CD4-positive, alpha-beta memory T cell (primary cell): ENCODE data around the gene CLEC16A. TPM values are rescaled to one million over a fixed set of nuclear protein-coding genes. Genes with fewer than 3 reads are reported as not detected.
A peak's percentile ranks its signal among the peaks of the same experiment; 100 is the strongest.

ENCODE experiments used
- CTCF ChIA-PET: fragments of 350-600 bp; sonication (Branson Sonifier 250); formaldehyde crosslinking; loops from one replicate; lab custom pipeline; 2021; ENCODE audit warnings: inconsistent platforms; ENCODE audit not compliant: partially characterized antibody; lab: Charles Lee
- POLR2A ChIA-PET: fragments of 350-600 bp; sonication (Branson Sonifier 250); formaldehyde crosslinking; loops from one replicate; lab custom pipeline; 2021; ENCODE audit not compliant: partially characterized antibody; lab: Charles Lee
- DNase-seq, 5 donors: peaks; one replicate each; pipeline versions ENCODE4 v3.0.0 to v3.0.0-alpha.2; 2020 to 2022; ENCODE audit warnings: mixed read lengths in 1 of 5
- H3K27ac ChIP-seq: one replicate; pipeline ENCODE4 v1.7.0; 2013; ENCODE audit warnings: low read depth, low read length
- H3K27me3 ChIP-seq: 2 replicates; pipeline ENCODE4 v1.7.0; 2013; ENCODE audit warnings: mild to moderate bottlenecking, low read length, moderate library complexity; ENCODE audit not compliant: insufficient read depth
- H3K36me3 ChIP-seq: 2 replicates; pipeline ENCODE4 v1.7.0; 2013; ENCODE audit warnings: mild to moderate bottlenecking, low read length, moderate library complexity; ENCODE audit not compliant: insufficient read depth
- H3K4me1 ChIP-seq: 2 replicates; pipeline ENCODE4 v1.7.0; 2013; ENCODE audit warnings: mild to moderate bottlenecking, low read length, moderate library complexity; ENCODE audit not compliant: insufficient read depth
- H3K4me3 ChIP-seq, 2 donors: one replicate each; pipeline ENCODE4 v1.7.0; 2013; ENCODE audit warnings: low read length in 2 of 2, mild to moderate bottlenecking in 1 of 2
- H3K9me3 ChIP-seq, 2 donors: one replicate each; pipeline ENCODE4 v1.7.0; 2013; ENCODE audit warnings: low read length in 2 of 2, control low read depth in 1 of 2; ENCODE audit not compliant: control insufficient read depth in 1 of 2
- H3K27ac Mint-ChIP-seq, 7 donors: one replicate each; pipeline ENCODE4 v1.8.0; 2020 to 2021; ENCODE audit warnings: mixed read lengths in 7 of 7, mild to moderate bottlenecking in 6 of 7, inconsistent platforms in 3 of 7, moderate library complexity in 3 of 7
- H3K27me3 Mint-ChIP-seq, 2 donors: one replicate each; pipeline ENCODE4 v1.8.0; 2020 to 2021; ENCODE audit warnings: mixed read lengths in 2 of 2
- H3K36me3 Mint-ChIP-seq, 2 donors: one replicate each; pipeline ENCODE4 v1.8.0; 2020 to 2021; ENCODE audit warnings: mixed read lengths in 2 of 2, inconsistent platforms in 1 of 2, mild to moderate bottlenecking in 1 of 2
- H3K4me1 Mint-ChIP-seq, 4 donors: one replicate each; pipeline ENCODE4 v1.8.0; 2020 to 2021; ENCODE audit warnings: mixed read lengths in 4 of 4, mild to moderate bottlenecking in 1 of 4
- H3K4me3 Mint-ChIP-seq, 8 donors: one replicate each; pipeline ENCODE4 v1.8.0; 2020 to 2021; ENCODE audit warnings: mixed read lengths in 8 of 8, mild to moderate bottlenecking in 7 of 8, moderate library complexity in 6 of 8, inconsistent platforms in 3 of 8
- H3K9me3 Mint-ChIP-seq, 8 donors: one replicate each; pipeline ENCODE4 v1.8.0; 2020 to 2021; ENCODE audit warnings: mixed read lengths in 8 of 8, mild to moderate bottlenecking in 5 of 8, inconsistent platforms in 3 of 8, moderate library complexity in 1 of 8
- intact Hi-C: fragments of 100-400 bp; cut with micrococcal nuclease; formaldehyde crosslinking; loops from one replicate; pipeline ENCODE4 v1.15.1; 2023
- polyA plus RNA-seq, 2 donors: library from polyadenylated mRNA; unstranded; fragments of 300-500 nt; fragmentation: Illumina TruSeq; gene quantifications; one replicate each; pipeline ENCODE4 v1.2.3, GENCODE V29; 2021
- total RNA-seq, 2 experiments: library from RNA; stranded (reverse); gene quantifications; one replicate each; pipeline ENCODE4 v1.2.3, GENCODE V29; 2021

Gene CLEC16A
- total and polyA plus RNA-seq, 4 experiments from 2014 or later: 5.2 to 28.4 (median 24.5) TPM

DNA sequence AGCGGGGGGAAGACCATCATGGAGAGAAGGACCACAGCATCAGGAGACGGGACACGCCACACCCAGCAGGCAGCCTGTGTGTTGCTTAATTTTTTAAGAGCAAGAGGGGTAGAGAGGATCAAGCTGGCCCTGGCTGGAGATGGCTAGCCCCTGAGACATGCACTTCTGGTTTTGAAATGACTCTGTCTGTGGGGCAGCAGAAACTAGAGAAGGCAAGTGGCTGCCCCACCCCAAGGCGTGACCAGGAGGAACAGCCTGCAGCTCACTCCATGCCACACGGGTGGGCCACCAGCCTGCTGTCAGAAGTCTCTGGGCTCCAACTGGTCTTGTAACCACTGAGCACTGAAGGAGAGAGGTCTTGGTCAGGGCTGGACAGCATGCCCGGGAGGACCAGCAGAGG lies 236.1 kb downstream of the CLEC16A start:
- Histone ChIP-seq H3K9me3 (no peaks in the 10 kb centered on the region), H3K36me3 (peaks cover 9% of the 10 kb centered on the region), H3K27me3 (no peaks in the 10 kb centered on the region), H3K4me3 (no peak overlapping the region), H3K4me1 (peaks cover 6% of the 10 kb centered on the region), H3K27ac (no peak overlapping the region)
- Mint-ChIP-seq H3K9me3 (no peaks in the 10 kb centered on the region), H3K36me3 (peaks cover 12 to 19% of the 10 kb centered on the region in 2 donors), H3K4me3 (peak overlapping the region in 1 of 8 donors; percentile 27), H3K4me1 (peaks cover 5 to 21% (median 8%) of the 10 kb centered on the region in 4 donors), H3K27ac (peak overlapping the region in 1 of 7 donors; percentile 17), H3K27me3 (no peaks in the 10 kb centered on the region)
- no peak for DNase-seq
- CTCF ChIA-PET: no interaction called here
- POLR2A ChIA-PET: no interaction called here
- intact Hi-C loops: no loop called here

DNA sequence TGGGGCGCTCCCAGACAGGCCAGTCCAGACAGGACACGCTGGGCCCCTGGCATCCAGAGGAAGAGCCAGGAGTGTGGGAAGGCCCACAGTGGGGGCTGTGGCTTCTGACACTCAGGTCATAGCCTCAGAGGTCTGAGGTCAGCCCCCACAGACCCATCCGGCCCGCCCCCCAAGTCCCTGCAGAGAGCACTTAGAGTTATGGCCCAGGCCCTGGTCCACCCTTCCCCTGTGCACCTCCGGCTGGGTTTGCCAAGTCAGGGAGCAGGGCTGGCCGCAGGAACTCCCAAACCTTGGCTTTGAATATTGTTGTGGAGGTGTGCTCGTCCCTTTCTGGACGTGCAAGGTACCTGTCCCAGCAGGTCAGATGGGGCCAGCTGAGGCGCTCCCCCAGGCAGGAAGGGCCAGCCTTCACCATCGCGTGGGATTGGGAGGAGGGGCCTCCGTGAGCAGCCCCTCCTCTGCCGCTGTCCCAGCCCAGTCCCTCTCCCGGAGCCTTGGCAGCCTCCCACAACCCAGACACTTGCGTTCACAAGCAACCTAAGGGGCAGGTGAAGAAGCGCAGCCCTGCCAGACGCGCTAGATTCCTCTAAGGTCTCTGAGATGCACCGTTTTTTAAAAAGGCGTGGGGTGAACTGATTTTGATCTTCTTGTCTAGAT lies 237.0 kb downstream of the CLEC16A start:
- Mint-ChIP-seq H3K27ac (no peak overlapping the region), H3K36me3 (peaks cover 12 to 19% of the 10 kb centered on the region in 2 donors), H3K9me3 (no peaks in the 10 kb centered on the region), H3K4me3 (no peak overlapping the region), H3K4me1 (peaks cover 2 to 13% (median 2%) of the 10 kb centered on the region in 4 donors), H3K27me3 (no peaks in the 10 kb centered on the region)
- Histone ChIP-seq H3K9me3 (no peaks in the 10 kb centered on the region), H3K27ac (no peak overlapping the region), H3K4me1 (no peaks in the 10 kb centered on the region), H3K4me3 (no peak overlapping the region), H3K27me3 (no peaks in the 10 kb centered on the region), H3K36me3 (peaks cover 9% of the 10 kb centered on the region)
- ChIA-PET CTCF (no interaction called here), POLR2A (no interaction called here)
- no peak for DNase-seq
- intact Hi-C loops: no loop called here

DNA sequence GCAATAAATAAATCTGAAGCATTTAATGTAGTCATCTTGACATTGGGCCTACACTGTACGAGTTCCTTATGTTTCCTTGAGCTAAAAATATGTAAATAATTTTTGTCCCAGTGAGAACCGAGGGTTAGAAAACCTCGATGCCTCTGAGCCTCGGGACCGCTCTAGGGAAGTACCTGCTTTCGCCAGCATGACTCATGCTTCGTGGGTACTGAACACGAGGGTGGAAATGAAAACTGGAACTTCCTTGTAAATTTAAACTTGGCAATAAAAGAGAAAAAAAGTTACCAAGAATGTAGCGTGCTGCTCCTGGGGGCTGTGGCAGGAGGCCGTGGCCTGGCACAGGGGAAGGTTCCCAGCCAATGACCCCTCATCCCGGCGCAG lies 237.5 kb downstream of the CLEC16A start:
- intact Hi-C loops: no loop called here
- POLR2A ChIA-PET: no interaction called here
- Histone ChIP-seq H3K4me1 (no peaks in the 10 kb centered on the region), H3K36me3 (peaks cover 9% of the 10 kb centered on the region), H3K27ac (no peak overlapping the region), H3K27me3 (no peaks in the 10 kb centered on the region), H3K9me3 (no peaks in the 10 kb centered on the region), H3K4me3 (no peak overlapping the region)
- peak overlapping the region in 1 of 7 donors; percentile 6 for H3K27ac Mint-ChIP-seq
- peak overlapping the region in 1 of 8 donors; percentile 21 for H3K4me3 Mint-ChIP-seq
- no peaks in the 10 kb centered on the region for H3K9me3 Mint-ChIP-seq
- DNase-seq: no peak
- H3K4me1 Mint-ChIP-seq: peaks cover 0 to 7% (median 0%) of the 10 kb centered on the region in 4 donors
- H3K27me3 Mint-ChIP-seq: no peaks in the 10 kb centered on the region
- peaks cover 12 to 19% of the 10 kb centered on the region in 2 donors for H3K36me3 Mint-ChIP-seq
- CTCF ChIA-PET: no interaction called here

DNA sequence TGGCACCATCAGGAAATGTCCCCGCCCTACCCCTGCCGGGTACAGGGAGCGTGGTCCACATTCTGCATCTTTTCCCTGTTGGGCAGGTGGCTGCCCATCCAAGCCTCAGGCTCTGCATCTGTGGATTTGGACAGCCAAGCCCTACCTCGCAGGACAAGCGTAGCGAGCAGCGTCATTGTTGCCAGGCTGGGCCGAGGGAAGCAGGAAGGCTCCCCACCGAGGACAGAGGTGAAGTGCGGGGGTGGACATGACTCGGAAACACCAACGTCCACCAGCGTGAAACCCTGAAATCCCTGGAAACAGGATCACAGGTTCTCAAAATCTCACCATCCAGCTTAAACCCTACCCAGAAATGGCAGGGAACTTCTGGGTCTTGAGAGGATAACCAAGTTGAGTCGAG lies 238.0 kb downstream of the CLEC16A start:
- intact Hi-C loops: no loop called here
- no peaks in the 10 kb centered on the region for H3K9me3 ChIP-seq
- Mint-ChIP-seq H3K9me3 (no peaks in the 10 kb centered on the region), H3K36me3 (peaks cover 12 to 19% of the 10 kb centered on the region in 2 donors), H3K4me3 (no peak overlapping the region), H3K4me1 (peaks cover 0 to 5% (median 0%) of the 10 kb centered on the region in 4 donors), H3K27me3 (no peaks in the 10 kb centered on the region), H3K27ac (peak overlapping the region in 1 of 7 donors; percentile 23)
- H3K27me3 ChIP-seq: no peaks in the 10 kb centered on the region
- POLR2A ChIA-PET: no interaction called here
- no peak overlapping the region for H3K27ac ChIP-seq
- no peaks in the 10 kb centered on the region for H3K4me1 ChIP-seq
- H3K36me3 ChIP-seq: peaks cover 9% of the 10 kb centered on the region
- DNase-seq: no peak
- CTCF ChIA-PET: no interaction called here
- no peak overlapping the region for H3K4me3 ChIP-seq

DNA sequence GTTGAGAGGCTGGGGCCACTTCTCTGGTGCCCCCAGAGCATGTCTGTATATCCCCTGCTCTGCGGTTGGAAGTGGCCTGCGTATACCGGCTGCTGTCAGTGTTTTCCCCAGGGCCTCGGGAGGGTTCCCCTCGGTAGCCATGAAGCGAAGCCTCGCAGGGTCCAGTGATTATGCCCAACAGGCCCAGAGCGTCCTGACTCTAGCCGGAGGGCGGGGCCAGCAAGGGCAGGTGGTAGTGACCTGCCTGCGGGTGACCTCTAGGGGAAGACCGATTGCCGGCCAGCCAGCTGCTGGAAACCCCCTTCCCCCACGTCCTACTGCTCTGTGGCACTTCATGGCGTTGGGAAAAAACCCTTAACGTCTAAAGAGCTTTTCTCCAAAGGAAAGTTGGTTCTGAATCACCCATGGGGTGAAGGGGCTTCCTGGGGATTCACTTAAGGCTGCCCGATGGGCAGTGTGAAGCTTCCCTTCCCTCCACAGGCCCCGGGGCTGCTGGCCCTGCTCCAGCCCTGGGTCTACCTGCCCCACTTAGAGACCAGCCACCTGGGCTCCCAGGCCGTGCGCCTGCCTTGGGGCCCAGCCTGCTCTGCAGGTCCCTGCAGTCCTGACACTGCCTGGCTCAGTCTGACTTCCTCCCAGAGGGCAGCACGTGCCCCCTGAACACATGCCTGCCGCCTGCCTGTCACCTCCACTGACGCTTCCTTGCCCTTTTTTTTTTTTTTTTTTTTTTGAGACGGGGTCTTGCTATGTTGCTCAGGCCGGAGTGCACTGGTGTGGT lies 238.9 kb downstream of the CLEC16A start:
- no peak overlapping the region for H3K27ac Mint-ChIP-seq
- peaks cover 0 to 5% (median 0%) of the 10 kb centered on the region in 4 donors for H3K4me1 Mint-ChIP-seq
- H3K9me3 ChIP-seq: no peaks in the 10 kb centered on the region
- H3K36me3 ChIP-seq: peaks cover 9% of the 10 kb centered on the region
- no peak overlapping the region for H3K4me3 ChIP-seq
- no peak for DNase-seq
- CTCF ChIA-PET: no interaction called here
- no peaks in the 10 kb centered on the region for H3K9me3 Mint-ChIP-seq
- no peak overlapping the region for H3K4me3 Mint-ChIP-seq
- peaks cover 12 to 19% of the 10 kb centered on the region in 2 donors for H3K36me3 Mint-ChIP-seq
- POLR2A ChIA-PET: no interaction called here
- no peak overlapping the region for H3K27ac ChIP-seq
- no peaks in the 10 kb centered on the region for H3K27me3 ChIP-seq
- H3K27me3 Mint-ChIP-seq: no peaks in the 10 kb centered on the region
- H3K4me1 ChIP-seq: no peaks in the 10 kb centered on the region
- intact Hi-C loops: no loop called here

DNA sequence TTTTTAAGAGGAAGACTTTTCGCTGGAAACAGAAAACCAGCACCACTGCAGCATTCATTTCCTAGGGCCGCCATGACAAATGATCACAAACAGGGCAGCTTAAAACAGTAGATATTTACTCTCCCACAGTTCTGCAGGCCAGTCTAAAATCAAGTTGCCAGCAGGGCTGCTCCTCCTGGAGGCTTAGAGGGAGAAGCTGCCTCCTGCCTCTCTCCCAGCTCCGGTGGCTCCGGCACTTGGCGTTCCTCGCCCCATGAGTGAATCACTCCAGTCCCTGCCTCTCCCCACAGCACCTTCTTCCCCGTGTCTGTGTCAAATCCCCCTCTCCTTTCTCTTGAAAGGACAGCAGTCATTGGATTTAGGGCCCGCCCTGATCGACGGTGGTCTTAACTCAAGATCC lies 239.6 kb downstream of the CLEC16A start:
- no peaks in the 10 kb centered on the region for H3K27me3 Mint-ChIP-seq
- H3K36me3 Mint-ChIP-seq: peaks cover 10 to 16% of the 10 kb centered on the region in 2 donors
- CTCF ChIA-PET: no interaction called here
- H3K9me3 ChIP-seq: no peaks in the 10 kb centered on the region
- H3K36me3 ChIP-seq: peaks cover 9% of the 10 kb centered on the region
- H3K27ac Mint-ChIP-seq: peak overlapping the region in 2 of 7 donors; percentile 35 to 47
- no peaks in the 10 kb centered on the region for H3K9me3 Mint-ChIP-seq
- peaks cover 0 to 5% (median 0%) of the 10 kb centered on the region in 4 donors for H3K4me1 Mint-ChIP-seq
- no peaks in the 10 kb centered on the region for H3K27me3 ChIP-seq
- H3K4me3 ChIP-seq: no peak overlapping the region
- no peak overlapping the region for H3K27ac ChIP-seq
- no peak for DNase-seq
- H3K4me1 ChIP-seq: no peaks in the 10 kb centered on the region
- H3K4me3 Mint-ChIP-seq: no peak overlapping the region
- intact Hi-C loops: no loop called here
- POLR2A ChIA-PET: no interaction called here

DNA sequence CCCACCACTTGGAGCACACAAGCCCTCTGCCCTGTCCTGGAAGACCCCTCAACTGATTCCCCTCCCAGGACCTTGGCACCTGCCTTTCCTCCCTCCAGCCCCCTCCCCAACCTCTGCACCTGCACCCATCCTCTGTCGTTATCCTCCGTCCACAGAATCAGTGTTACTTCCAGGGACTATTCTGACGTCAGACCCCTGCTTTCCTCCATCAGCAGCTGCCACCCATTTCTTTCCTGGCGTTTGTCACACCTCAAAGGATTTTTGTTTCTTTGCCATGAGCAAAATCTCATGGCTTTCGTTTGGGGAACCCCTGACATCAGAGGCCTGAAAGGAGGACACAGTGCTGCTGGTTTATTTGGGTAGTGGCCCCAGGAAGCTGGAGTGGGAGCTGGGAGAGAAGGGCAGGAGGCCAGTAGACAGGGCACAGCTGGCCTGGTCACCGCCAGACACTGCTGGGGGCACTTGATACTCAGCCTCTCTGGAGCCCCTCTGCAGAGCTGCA lies 243.2 kb downstream of the CLEC16A start:
- Mint-ChIP-seq H3K36me3 (no peaks in the 10 kb centered on the region), H3K27ac (no peak overlapping the region), H3K9me3 (peaks cover 0 to 2% (median 0%) of the 10 kb centered on the region in 8 donors), H3K27me3 (no peaks in the 10 kb centered on the region), H3K4me3 (no peak overlapping the region), H3K4me1 (no peaks in the 10 kb centered on the region)
- no peaks in the 10 kb centered on the region for H3K9me3 ChIP-seq
- H3K4me1 ChIP-seq: no peaks in the 10 kb centered on the region
- POLR2A ChIA-PET: interaction anchor here (1.4 kb wide), 1 partner anchor 68 kb away, joined by 4 read pairs; the partner anchor contains the start of gene SOCS1
- no peak overlapping the region for H3K27ac ChIP-seq
- CTCF ChIA-PET: interaction anchor here (1.2 kb wide), 1 partner anchor 68 kb away, joined by 4 read pairs; the partner anchor contains the start of gene SOCS1
- H3K4me3 ChIP-seq: no peak overlapping the region
- intact Hi-C loops: no loop called here
- H3K27me3 ChIP-seq: no peaks in the 10 kb centered on the region
- DNase-seq: no peak
- H3K36me3 ChIP-seq: no peaks in the 10 kb centered on the region
